ENCODE results near the gene SPINT2.

Gene SPINT2, protein sequence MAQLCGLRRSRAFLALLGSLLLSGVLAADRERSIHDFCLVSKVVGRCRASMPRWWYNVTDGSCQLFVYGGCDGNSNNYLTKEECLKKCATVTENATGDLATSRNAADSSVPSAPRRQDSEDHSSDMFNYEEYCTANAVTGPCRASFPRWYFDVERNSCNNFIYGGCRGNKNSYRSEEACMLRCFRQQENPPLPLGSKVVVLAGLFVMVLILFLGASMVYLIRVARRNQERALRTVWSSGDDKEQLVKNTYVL

DNA sequence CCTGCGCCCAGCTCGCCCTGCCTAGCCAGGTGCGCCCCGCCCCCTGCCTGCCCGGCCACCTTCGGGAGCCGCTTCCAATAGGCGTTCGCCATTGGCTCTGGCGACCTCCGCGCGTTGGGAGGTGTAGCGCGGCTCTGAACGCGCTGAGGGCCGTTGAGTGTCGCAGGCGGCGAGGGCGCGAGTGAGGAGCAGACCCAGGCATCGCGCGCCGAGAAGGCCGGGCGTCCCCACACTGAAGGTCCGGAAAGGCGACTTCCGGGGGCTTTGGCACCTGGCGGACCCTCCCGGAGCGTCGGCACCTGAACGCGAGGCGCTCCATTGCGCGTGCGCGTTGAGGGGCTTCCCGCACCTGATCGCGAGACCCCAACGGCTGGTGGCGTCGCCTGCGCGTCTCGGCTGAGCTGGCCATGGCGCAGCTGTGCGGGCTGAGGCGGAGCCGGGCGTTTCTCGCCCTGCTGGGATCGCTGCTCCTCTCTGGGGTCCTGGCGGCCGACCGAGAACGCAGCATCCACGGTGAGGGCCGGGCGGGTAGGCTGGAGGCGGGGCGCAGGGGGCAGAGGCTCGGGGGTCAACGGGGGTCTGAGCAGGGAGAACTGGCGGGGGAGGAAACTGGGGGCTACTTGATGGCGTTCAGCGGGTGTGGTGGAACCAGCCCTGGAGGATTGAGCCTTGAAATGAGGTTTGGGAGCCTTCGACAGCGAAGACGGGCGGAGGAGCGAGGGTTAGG lies at the start of gene SPINT2:
TSS of gene SPINT2 (plus strand) at position 88 of the 727 bp plus-strand sequence. CDS start at position 408, 320 bp downstream.
- Histone ChIP-seq H3K4me3 (ENCODE audit: low read length) (peak within 1 kb of the TSS; percentile 52; the same call in 1 of the 2 replicates), H3K27me3 (ENCODE audit: control insufficient read depth, insufficient read depth, low read length) (no peaks in the 10 kb centered on the region), H3K36me3 (ENCODE audit: control insufficient read depth, insufficient read depth, low read length) (no peaks in the 10 kb centered on the region), H3K27ac (ENCODE audit: low read length) (no peak within 1 kb of the TSS), H3K4me1 (ENCODE audit: control insufficient read depth, insufficient read depth, low read length) (0 out of 2 replicates have a peak, but pooled peaks cover 3% of the 10 kb centered on the region), H3K9me3 (ENCODE audit: control insufficient read depth, insufficient read depth, low read length) (no peaks in the 10 kb centered on the region)
- DNase-seq (ENCODE audit: low read depth, low spot score) = peak; percentile 64
- WGBS (ENCODE audit: insufficient coverage, insufficient read length) = no CpG with 5 or more reads among the region's 78 CpGs

DNA sequence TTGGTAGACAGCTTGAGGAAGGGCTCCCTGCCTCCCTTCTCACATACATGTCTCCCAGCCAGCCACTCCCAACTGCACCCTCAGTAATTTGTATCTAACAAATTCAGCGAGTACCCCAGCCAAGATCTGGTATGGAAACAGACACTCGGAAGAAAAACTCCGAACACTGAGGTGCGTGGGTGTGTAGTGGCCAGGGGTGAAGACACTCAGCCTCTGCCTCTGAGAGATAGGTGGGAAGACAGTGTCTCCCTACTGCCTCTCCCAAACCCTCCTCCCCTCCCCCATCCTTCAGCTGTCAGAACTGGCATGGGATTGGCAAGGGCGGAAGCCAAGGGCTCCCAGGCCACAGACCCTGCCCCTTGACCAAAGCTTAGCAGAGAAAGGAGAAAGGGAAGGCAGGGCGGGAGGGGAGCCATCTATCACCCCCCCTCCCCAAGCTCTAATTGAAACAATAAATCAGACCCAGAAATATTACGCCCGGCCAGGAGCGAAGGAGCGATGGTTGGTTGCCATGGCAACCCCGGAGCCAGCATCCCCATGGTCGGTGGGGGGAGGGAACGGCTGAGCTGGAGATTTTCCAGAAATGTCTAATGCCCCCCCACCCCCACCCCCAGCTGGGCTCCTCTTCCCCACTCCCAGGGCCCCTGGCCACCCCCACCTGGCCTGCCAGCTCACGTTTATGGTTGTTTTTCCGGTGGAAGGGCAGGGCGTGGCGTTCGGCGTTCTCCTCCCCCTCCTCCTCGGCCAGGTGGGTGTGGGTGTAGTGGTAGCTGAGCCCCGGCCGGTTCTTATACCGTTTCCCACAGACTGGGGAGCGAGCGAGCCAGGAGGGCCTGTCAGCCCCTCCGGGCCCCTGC lies 47.4 kb upstream of the SPINT2 start:
- WGBS (ENCODE audit: insufficient coverage, insufficient read length) = no CpG with 5 or more reads among the region's 26 CpGs
- no peak for DNase-seq (ENCODE audit: low read depth, low spot score)

DNA sequence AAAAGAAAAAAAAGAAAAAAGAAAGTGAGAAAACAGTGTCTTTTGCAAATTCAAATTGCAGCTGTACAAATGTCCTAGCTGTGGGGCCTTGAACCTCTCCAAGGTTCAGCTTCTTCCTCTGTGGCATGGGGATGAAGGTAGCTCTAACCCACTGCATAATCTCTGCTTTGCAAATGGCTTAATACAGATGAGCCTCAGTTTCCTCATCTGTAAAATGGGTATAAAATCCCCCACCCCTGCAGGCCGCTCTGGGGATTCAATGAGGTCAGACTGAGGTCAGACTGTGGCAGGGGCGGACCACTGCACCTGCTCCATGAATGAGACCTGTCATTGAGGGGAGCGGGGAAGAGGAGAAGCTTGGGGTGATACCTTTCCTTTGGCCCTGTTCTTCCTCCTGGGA lies 46.2 kb upstream of the SPINT2 start:
- H3K27me3 ChIP-seq (ENCODE audit: control insufficient read depth, insufficient read depth, low read length) = no peaks in the 10 kb centered on the region
- H3K4me1 ChIP-seq (ENCODE audit: control insufficient read depth, insufficient read depth, low read length) = peaks cover 1% of the 10 kb centered on the region; the same call in 1 of the 2 replicates
- H3K4me3 ChIP-seq (ENCODE audit: low read length) = no peak overlapping the region
- no peaks in the 10 kb centered on the region for H3K9me3 ChIP-seq (ENCODE audit: control insufficient read depth, insufficient read depth, low read length)
- no CpG with 5 or more reads among the region's 3 CpGs for WGBS (ENCODE audit: insufficient coverage, insufficient read length)
- DNase-seq (ENCODE audit: low read depth, low spot score) = no peak
- no peak overlapping the region for H3K27ac ChIP-seq (ENCODE audit: low read length)
- no peaks in the 10 kb centered on the region for H3K36me3 ChIP-seq (ENCODE audit: control insufficient read depth, insufficient read depth, low read length)

More for the DNA sequence above, 47.4 kb upstream of the SPINT2 start:
- Histone ChIP-seq H3K9me3 (ENCODE audit: control insufficient read depth, insufficient read depth, low read length) (no peaks in the 10 kb centered on the region), H3K27ac (ENCODE audit: low read length) (no peak overlapping the region), H3K4me3 (ENCODE audit: low read length) (no peak overlapping the region), H3K36me3 (ENCODE audit: control insufficient read depth, insufficient read depth, low read length) (no peaks in the 10 kb centered on the region), H3K27me3 (ENCODE audit: control insufficient read depth, insufficient read depth, low read length) (no peaks in the 10 kb centered on the region), H3K4me1 (ENCODE audit: control insufficient read depth, insufficient read depth, low read length) (peaks cover 1% of the 10 kb centered on the region; the same call in 1 of the 2 replicates)

DNA sequence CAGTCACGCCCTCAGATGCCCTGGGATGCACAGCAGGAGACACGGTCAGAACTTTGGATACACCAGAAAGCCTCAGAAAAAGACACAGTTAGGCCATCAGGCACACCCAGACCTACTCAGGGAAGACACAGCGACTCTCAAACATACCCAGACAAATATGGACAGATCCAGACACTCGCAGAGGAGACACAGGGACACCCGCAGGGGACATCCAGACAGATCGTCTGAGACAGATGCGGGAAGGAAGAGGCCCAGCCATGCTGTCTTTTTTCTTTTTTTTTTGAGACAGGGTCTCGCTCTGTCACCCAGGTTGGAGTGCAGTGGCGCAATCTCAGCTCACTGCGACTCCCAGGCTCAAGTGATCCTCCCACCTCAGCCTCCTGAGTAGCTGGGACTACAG lies 45.2 kb upstream of the SPINT2 start:
- H3K27me3 ChIP-seq (ENCODE audit: control insufficient read depth, insufficient read depth, low read length) = no peaks in the 10 kb centered on the region
- no peaks in the 10 kb centered on the region for H3K36me3 ChIP-seq (ENCODE audit: control insufficient read depth, insufficient read depth, low read length)
- no peaks in the 10 kb centered on the region for H3K9me3 ChIP-seq (ENCODE audit: control insufficient read depth, insufficient read depth, low read length)
- H3K27ac ChIP-seq (ENCODE audit: low read length) = no peak overlapping the region
- peaks cover 1% of the 10 kb centered on the region; the same call in 1 of the 2 replicates for H3K4me1 ChIP-seq (ENCODE audit: control insufficient read depth, insufficient read depth, low read length)
- no CpG with 5 or more reads among the region's 10 CpGs for WGBS (ENCODE audit: insufficient coverage, insufficient read length)
- DNase-seq (ENCODE audit: low read depth, low spot score) = no peak
- H3K4me3 ChIP-seq (ENCODE audit: low read length) = no peak overlapping the region

DNA sequence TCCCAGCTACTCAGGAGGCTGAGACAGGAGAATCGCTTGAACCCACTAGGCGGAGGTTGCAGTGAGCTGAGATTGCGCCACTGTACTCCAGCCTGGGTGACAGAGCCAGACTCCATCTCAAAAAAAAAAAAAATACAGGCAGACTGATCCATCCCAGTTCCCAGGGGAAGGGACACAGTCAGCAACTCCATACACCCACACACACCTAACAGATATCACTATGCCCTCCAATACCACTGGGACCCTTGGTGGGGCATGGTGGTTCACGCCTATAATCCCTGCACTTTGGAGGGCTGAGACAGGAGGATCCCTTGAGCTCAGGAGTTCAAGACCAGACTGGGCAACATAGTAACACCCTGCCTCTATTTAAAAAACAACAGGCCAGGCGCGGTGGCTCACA lies 43.0 kb upstream of the SPINT2 start:
- H3K27me3 ChIP-seq (ENCODE audit: control insufficient read depth, insufficient read depth, low read length) = no peaks in the 10 kb centered on the region
- no peak for DNase-seq (ENCODE audit: low read depth, low spot score)
- H3K36me3 ChIP-seq (ENCODE audit: control insufficient read depth, insufficient read depth, low read length) = no peaks in the 10 kb centered on the region
- H3K4me1 ChIP-seq (ENCODE audit: control insufficient read depth, insufficient read depth, low read length) = peaks cover 4% of the 10 kb centered on the region
- H3K27ac ChIP-seq (ENCODE audit: low read length) = no peak overlapping the region
- WGBS (ENCODE audit: insufficient coverage, insufficient read length) = no CpG with 5 or more reads among the region's 6 CpGs
- no peak overlapping the region for H3K4me3 ChIP-seq (ENCODE audit: low read length)
- no peaks in the 10 kb centered on the region for H3K9me3 ChIP-seq (ENCODE audit: control insufficient read depth, insufficient read depth, low read length)

DNA sequence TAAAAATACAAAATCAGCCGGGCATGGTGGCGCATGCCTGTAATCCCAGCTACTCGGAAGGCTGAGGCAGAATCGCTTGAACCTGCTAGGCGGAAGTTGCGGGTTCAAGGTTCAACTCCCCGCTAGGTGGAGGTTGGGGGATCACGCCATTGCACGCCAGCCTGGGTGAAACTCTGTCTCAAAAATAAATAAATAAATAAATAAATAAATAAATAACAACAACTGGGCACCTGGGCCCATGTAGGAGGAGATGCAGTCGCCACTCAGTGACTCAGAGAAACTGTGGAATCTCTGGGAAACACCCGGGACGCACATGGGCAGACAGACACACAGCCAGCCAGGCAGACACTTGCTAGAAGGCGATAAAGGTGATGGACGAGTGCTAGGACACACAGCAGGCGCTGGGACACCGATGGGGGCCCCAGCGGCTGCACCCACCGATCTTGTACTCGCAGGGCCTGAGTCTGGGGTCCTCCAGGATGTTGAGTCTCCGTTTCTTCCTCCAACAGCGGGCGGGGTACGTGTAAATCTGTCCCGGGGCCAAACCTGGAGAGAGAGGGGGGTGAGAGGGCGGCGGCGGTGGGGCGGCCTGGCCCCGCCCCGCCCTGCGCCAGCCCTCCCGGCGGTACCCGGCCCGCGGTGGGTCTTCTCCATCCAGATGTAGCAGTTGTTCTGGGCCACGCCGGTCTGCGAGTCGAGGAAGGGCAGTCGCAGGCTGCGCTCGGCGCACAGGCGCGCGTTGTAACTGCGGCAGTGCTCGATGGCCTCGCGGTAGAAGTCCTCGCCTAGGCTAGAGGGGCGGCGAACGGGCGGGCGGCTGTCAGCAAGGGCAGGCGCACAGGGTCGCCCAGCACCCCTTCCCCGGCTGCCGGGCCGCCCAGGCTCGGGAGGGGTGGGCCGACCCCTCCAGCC lies 42.2 kb upstream of the SPINT2 start:
- DNase-seq (ENCODE audit: low read depth, low spot score) = no peak
- no peaks in the 10 kb centered on the region for H3K9me3 ChIP-seq (ENCODE audit: control insufficient read depth, insufficient read depth, low read length)
- H3K36me3 ChIP-seq (ENCODE audit: control insufficient read depth, insufficient read depth, low read length) = no peaks in the 10 kb centered on the region
- no peak overlapping the region for H3K4me3 ChIP-seq (ENCODE audit: low read length)
- H3K27me3 ChIP-seq (ENCODE audit: control insufficient read depth, insufficient read depth, low read length) = no peaks in the 10 kb centered on the region
- peaks cover 6% of the 10 kb centered on the region for H3K4me1 ChIP-seq (ENCODE audit: control insufficient read depth, insufficient read depth, low read length)
- no CpG with 5 or more reads among the region's 64 CpGs for WGBS (ENCODE audit: insufficient coverage, insufficient read length)
- no peak overlapping the region for H3K27ac ChIP-seq (ENCODE audit: low read length)

DNA sequence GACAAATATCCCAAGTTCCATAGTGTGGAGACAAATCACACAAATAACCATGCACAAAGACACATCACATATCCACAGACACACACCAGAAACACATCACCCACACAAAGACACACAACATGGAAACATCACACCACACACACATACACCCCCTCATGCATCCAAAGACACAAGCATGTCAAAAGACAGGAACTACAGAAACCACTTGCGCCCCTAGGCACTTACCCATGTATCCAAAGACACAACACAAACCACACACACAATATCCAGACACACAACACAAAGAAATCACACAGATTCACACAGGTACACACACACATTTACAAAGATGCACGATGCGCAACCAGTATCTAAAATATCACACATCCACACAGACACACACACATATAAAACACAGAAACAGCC lies 41.3 kb upstream of the SPINT2 start:
- no peak overlapping the region for H3K27ac ChIP-seq (ENCODE audit: low read length)
- no peak overlapping the region for H3K4me3 ChIP-seq (ENCODE audit: low read length)
- no peaks in the 10 kb centered on the region for H3K9me3 ChIP-seq (ENCODE audit: control insufficient read depth, insufficient read depth, low read length)
- H3K36me3 ChIP-seq (ENCODE audit: control insufficient read depth, insufficient read depth, low read length) = no peaks in the 10 kb centered on the region
- DNase-seq (ENCODE audit: low read depth, low spot score) = no peak
- no CpG with 5 or more reads among the region's 3 CpGs for WGBS (ENCODE audit: insufficient coverage, insufficient read length)
- H3K4me1 ChIP-seq (ENCODE audit: control insufficient read depth, insufficient read depth, low read length) = peaks cover 6% of the 10 kb centered on the region
- H3K27me3 ChIP-seq (ENCODE audit: control insufficient read depth, insufficient read depth, low read length) = no peaks in the 10 kb centered on the region

DNA sequence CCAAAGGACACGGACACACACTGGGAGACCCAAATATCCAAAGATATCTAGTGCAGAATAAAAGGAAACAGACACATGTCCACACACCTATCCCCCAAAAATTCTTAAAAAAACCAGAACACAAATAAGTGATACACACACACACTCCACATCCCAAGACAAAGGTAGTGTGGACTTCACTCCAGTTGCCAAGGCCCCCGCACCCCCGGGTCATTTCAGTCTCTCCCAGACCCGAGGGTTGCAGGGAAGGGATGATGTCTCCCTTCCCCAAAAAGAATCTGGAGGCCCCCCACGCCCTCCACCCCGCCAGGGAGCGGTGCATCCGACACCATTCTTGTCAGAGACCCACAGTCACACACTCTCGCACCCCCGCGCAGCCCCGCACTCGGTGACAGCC lies 40.8 kb upstream of the SPINT2 start:
- no CpG with 5 or more reads among the region's 13 CpGs for WGBS (ENCODE audit: insufficient coverage, insufficient read length)

DNA sequence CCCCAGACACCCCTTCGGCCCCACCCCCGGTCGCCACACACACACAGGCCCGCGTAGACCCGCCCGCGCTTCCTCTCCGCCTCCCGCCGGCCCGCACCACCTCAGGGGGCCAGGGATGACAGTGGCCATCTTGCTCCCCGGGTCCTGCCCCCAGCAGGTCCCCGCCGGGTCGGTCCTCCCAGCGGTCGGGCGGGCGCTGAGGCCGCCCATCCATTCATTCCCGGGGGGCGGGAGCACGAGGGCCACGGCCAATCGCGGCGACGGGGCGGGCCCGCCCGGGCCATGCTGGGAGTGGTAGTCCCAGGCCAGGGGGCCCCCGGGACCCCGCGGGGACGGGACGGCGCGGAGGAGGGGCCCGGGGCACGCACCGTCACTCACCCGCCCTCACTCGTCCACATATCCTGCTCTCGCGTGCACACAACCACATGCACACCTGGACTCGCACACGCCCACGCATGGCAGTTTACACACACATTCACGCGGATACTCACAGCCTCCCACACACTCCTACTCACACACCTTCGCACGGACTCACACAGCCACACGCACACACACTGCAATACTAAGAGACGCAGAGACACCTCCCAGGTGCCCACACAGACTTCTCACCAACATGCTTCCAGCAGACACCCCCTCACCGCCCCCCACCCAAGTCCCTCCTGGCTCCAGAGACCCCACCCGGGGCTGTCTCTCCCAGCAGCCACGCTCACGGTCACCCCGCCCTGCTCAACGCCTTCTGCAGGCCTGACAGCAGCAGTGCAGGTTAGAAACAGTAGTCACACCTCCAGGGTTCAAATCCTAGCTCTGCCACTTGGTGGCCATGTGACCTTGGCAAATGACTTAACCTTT lies 40.1 kb upstream of the SPINT2 start, which contains the start of gene DPF1:
TSS of gene DPF1 (minus strand) at position 209 of the 849 bp plus-strand sequence. CDS start at position 129, 80 bp downstream.
- DNase-seq (ENCODE audit: low read depth, low spot score) = no peak
- peak within 1 kb of the TSS; percentile 56; the same call in 1 of the 2 replicates for H3K4me3 ChIP-seq (ENCODE audit: low read length)
- WGBS (ENCODE audit: insufficient coverage, insufficient read length) = no CpG with 5 or more reads among the region's 61 CpGs

More for the DNA sequence above, 40.8 kb upstream of the SPINT2 start:
- Histone ChIP-seq H3K27ac (ENCODE audit: low read length) (no peak overlapping the region), H3K27me3 (ENCODE audit: control insufficient read depth, insufficient read depth, low read length) (no peaks in the 10 kb centered on the region), H3K4me3 (ENCODE audit: low read length) (peak overlapping the region; percentile 56; the same call in 1 of the 2 replicates), H3K9me3 (ENCODE audit: control insufficient read depth, insufficient read depth, low read length) (no peaks in the 10 kb centered on the region), H3K36me3 (ENCODE audit: control insufficient read depth, insufficient read depth, low read length) (no peaks in the 10 kb centered on the region), H3K4me1 (ENCODE audit: control insufficient read depth, insufficient read depth, low read length) (peaks cover 6% of the 10 kb centered on the region)
- DNase-seq (ENCODE audit: low read depth, low spot score) = no peak

More for the DNA sequence above, 40.1 kb upstream of the SPINT2 start, which contains the start of gene DPF1:
- Histone ChIP-seq H3K36me3 (ENCODE audit: control insufficient read depth, insufficient read depth, low read length) (no peaks in the 10 kb centered on the region), H3K4me1 (ENCODE audit: control insufficient read depth, insufficient read depth, low read length) (peaks cover 6% of the 10 kb centered on the region), H3K27ac (ENCODE audit: low read length) (no peak within 1 kb of the TSS), H3K9me3 (ENCODE audit: control insufficient read depth, insufficient read depth, low read length) (no peaks in the 10 kb centered on the region), H3K27me3 (ENCODE audit: control insufficient read depth, insufficient read depth, low read length) (no peaks in the 10 kb centered on the region)

All from iPS DF 6.9 (cell line).